NCI-H2029 treated with DMSO at 0.1 percent for 48 hours (cell line): ENCODE data around the gene MAP3K2.
A peak's percentile ranks its signal among the peaks of the same experiment; 100 is the strongest.

ENCODE experiments used
- DNase-seq: peaks from one replicate; lab custom pipeline; 2025; lab: John Stamatoyannopoulos, UW

The MAP3K2 gene

GRCh38 chr2:127348426-127349000 lies 39.3 kb downstream of the MAP3K2 start:
- no peak for DNase-seq

- peak; percentile 11 for DNase-seq
Observed at GRCh38 chr2:127347734-127348392, 39.9 kb downstream of the MAP3K2 start.

- DNase-seq: no peak
Observed at GRCh38 chr2:127347015-127347414, 40.8 kb downstream of the MAP3K2 start.

DNA sequence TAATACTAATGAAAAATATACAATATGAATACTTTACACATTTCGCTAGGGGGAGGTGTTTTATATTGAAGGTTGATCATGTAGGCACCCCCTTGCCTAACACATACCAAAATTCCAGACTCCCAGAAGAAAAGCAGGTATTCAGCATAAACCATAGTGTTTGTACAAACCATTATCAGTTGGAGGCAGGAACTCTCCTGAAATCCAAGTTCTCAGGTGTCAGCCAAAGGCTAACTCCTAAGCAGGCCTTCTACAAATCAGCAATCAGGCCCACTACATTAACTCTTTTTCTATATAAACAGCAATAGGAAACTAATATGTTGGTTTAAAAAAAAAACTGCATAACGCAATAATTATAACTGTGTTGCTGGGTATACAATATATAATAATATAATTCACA lies 44.5 kb downstream of the MAP3K2 start:
- DNase-seq: no peak

DNA sequence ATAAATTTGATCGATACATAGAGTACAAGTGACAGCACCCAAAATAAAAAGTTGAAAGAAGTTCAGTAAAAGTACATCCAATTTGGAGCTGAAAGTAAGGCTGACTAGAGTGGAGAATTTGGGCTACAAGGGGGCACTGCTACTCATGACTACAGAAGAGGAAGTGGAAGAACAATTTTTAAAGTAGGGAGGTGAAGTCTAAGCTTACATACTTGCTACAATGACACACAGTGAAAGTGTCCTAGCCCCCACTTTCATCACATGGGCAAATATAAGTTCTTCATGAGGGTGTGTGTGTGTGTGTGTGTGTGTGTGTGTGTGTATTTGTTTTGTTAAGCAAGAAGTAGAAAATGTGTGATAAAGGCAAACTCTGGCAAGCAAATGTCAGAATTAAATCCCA lies 45.7 kb downstream of the MAP3K2 start:
- no peak for DNase-seq

GRCh38 chr2:127332335-127332734 lies 55.4 kb downstream of the MAP3K2 start:
- DNase-seq: no peak

DNA sequence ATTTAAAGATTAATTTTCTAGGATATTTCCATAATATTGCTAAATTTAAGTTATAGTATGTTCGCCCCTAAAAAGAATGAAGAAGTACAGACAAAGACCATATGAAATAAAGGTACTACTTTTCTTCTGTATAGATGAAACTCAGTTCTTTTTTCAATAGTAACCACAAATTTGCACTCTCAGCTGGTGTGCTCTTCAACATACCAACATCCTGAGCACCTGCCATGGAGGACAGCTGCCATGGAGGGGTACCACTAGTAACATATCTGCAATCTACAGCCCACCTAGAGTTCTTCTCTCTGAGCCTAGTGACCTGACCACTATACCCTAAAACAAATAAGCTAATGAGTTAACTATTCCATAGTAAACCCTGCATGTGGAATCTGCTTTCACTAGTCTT lies 57.0 kb downstream of the MAP3K2 start:
- no peak for DNase-seq

DNA sequence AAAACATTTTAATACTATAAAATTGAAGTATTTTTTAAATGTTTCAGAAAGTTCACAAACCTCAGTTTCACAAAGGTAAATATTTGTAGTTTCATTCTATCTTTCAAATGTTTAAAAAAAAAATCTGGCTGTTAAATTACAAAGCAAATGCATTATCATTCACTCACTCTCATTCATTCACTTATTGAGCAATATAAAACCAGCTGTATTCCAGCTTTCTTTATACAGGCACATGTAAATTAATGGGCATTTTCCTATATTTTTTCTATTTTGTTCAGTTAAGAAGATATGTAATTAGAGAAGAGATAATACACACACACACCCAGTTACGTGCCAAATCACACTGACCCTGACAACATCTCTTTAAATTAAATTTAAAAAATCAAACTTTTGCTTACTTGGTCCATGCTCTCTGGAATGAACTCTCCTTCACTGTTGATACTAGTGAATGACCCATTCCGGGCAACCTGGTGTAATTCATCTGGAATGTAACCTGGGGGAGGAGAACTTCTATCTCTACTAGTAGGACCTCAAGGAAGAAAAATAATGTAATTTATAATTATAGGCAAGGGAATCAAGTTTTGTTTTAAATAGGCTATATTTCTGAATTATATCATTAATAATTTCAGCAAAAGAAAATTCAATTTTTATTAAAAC lies 61.4 kb downstream of the MAP3K2 start:
- DNase-seq: no peak

GRCh38 chr2:127324635-127325034 lies 63.1 kb downstream of the MAP3K2 start:
- DNase-seq: no peak

GRCh38 chr2:127321303-127321702 lies 66.5 kb downstream of the MAP3K2 start:
- no peak for DNase-seq

GRCh38 chr2:127320586-127321275 lies 67.0 kb downstream of the MAP3K2 start:
- DNase-seq: no peak

DNA sequence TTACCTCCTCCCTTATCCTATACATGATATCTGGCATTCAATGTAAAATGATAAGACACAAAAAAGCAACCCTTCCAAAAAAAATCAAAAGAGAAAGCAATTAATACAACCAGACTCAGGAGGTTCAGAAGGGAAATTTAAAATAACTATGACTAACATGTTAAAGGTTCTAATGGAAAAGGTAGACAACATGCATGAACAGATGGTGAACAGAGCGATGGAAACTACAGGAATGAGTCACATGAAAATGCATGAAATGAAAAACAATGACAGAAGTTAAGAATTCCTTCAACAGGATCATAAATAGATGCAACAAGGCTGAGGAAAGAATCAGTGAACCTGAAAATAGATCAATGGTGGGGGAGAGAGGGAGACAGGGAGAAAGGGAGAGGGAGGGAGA lies 67.7 kb downstream of the MAP3K2 start:
- DNase-seq: no peak

- peak; percentile 4 for DNase-seq
Observed at GRCh38 chr2:127314193-127314988, 73.4 kb downstream of the MAP3K2 start.

- DNase-seq: no peak
Observed at GRCh38 chr2:127313406-127313805, 74.4 kb downstream of the MAP3K2 start.

- DNase-seq: no peak
Observed at GRCh38 chr2:127310980-127311379, 76.8 kb downstream of the MAP3K2 start.

GRCh38 chr2:127309468-127309867 lies 78.3 kb downstream of the MAP3K2 start:
- DNase-seq: no peak

GRCh38 chr2:127308586-127309138 lies 79.1 kb downstream of the MAP3K2 start:
- no peak for DNase-seq

DNA sequence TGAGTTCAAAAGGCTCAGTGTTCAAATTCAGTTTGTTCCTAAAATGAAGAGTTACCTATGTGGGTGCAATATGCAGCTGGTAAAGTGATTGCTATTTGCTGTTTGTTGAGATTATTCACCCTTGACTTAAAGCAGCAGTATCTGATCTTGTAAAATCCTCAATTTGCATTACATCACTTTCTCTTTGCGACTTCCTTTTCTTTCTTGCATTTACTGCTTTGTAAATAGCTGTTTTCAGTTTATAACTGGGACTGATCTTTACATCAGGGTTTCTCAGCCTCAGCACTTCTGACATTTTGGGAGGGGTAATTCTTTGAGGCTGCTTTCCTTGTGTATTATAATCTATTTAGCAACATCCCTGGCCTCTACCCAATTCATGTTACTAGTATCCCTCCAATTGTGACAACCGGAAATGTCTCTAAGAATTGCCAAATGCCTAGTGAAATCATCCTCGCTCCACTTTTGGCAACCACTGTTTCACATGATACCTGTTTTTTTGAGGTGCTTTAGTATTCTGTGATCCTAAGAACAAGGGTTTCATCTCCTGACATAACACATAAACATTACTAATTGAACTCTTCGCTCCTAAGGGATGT lies 81.7 kb downstream of the MAP3K2 start:
- no peak for DNase-seq

DNA sequence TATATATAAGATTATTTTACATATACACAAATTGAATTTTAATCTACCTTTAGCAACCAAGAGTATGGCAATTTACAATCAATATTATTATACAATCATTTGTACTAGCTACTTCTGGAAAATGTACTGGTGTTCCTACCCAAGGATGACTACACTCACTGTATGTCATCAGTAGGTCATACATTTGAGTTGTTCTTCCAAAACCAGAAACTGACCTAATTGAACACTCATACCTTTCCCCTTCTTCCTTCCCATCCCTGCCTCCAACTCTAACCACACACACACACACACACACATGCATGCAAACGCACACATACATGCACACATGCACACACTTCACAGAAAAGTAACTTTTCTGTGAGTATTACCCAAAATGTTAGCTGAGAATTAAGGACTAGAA lies 85.6 kb downstream of the MAP3K2 start:
- no peak for DNase-seq

GRCh38 chr2:127293748-127294562 lies 93.8 kb downstream of the MAP3K2 start, which contains the start of gene ERCC3:
ERCC3 (minus strand) TSS chr2:127294144; CDS start chr2:127294081, 63 bp downstream.
- DNase-seq: peak; percentile 25
